SK-MEL-5 (cell line): ENCODE results near the gene ERO1B. TPM values are rescaled to one million over a fixed set of nuclear protein-coding genes. Genes with fewer than 3 reads are reported as not detected.

Experiments
- DNase-seq: peaks from one replicate; pipeline ENCODE4 v3.0.0-alpha.2; 2016; ENCODE audit warnings: low read depth, low spot score
- in situ Hi-C: cut with HindIII; loops from 2 replicates; pipeline ENCODE4 v1.10.0; 2016; ENCODE audit warnings: low sequenced_read_pairs, high pct_unique_total_duplicates, low pct_unique_long_range_greater_than_20kb
- total RNA-seq: library from RNA; depleted of rRNA; stranded (reverse); fragments of >200 nt; shearing (Covaris generic); gene quantifications from 2 replicates; pipeline ENCODE4 v1.2.3, GENCODE V29; 2014

The ERO1B gene
- total RNA-seq, 1 experiment from 2014 or later, result 7.7 TPM

DNA sequence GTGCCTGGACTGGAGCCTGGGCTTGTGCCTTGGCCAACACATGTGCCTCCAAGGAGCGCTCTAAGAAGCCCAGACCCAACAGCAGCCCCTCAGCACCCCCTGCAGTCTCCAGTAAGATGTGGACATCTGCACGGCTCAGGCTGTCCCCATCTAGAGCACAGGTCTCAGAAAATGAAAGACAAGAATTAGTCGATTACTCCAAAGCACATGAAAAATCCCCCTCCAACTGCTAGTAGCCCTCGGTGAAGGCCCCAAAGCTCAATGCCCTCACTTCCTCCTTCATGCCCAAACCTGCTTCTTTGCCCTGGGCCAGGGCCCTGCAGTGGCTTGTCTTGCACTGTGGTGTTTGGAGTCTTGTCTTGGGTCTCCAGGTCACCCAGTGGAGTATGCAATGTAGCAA is 21.9 kb upstream of the ERO1B start:
- peak; percentile 27 for DNase-seq
- in situ Hi-C loops, result no loop called here

DNA sequence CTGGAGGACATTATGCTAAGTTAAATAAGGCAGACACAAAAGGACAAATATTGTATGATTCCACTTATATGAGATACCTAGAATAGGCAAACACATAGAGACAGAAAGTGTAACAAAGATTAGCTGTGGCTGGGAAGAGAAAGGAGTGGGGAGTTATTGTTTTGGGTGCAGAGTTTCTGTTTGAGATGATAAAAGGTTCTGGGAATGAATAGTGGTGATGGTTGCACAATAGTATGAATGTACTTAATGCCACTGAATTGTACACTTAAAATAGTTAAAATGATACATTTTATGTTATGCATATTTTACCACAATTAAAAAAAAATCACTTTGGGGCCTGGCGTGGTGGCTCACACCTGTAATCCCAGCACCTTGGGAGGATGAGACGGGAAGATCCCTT is 21.2 kb upstream of the ERO1B start:
- in situ Hi-C loops, result no loop called here
- DNase-seq, result no peak

GRCh38 chr1:236301958-236302335 is 20.2 kb upstream of the ERO1B start:
- in situ Hi-C loops, result no loop called here
- no peak for DNase-seq

GRCh38 chr1:236301080-236301957 is 19.6 kb upstream of the ERO1B start:
- in situ Hi-C loops, result no loop called here
- DNase-seq, result no peak

DNA sequence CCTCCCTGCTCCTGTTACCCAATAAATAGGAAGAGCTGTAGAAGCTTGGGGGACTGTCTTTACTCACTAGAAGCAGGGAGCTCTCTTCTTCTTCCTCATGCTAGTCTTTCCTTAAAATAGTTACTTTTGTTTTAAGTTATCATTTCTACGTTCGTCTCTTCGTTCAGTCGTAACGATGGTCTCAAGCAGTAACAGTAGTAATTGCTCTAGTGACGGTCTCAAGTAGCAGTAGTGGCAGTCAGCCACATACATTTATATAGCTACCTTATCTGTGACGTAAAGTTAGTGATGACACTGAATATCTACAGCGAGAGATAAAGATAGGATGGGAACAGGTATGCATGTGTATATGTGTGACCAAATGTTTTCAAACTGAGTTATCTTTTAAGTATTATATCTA is 15.4 kb upstream of the ERO1B start:
- DNase-seq, result no peak
- in situ Hi-C loops, result no loop called here

GRCh38 chr1:236292425-236292824 is 10.7 kb upstream of the ERO1B start:
- in situ Hi-C loops, result no loop called here
- DNase-seq, result no peak

GRCh38 chr1:236289492-236290131 is 7.9 kb upstream of the ERO1B start:
- no peak for DNase-seq
- in situ Hi-C loops, result no loop called here

GRCh38 chr1:236288620-236288976 is 6.8 kb upstream of the ERO1B start:
- in situ Hi-C loops, result no loop called here
- no peak for DNase-seq

DNA sequence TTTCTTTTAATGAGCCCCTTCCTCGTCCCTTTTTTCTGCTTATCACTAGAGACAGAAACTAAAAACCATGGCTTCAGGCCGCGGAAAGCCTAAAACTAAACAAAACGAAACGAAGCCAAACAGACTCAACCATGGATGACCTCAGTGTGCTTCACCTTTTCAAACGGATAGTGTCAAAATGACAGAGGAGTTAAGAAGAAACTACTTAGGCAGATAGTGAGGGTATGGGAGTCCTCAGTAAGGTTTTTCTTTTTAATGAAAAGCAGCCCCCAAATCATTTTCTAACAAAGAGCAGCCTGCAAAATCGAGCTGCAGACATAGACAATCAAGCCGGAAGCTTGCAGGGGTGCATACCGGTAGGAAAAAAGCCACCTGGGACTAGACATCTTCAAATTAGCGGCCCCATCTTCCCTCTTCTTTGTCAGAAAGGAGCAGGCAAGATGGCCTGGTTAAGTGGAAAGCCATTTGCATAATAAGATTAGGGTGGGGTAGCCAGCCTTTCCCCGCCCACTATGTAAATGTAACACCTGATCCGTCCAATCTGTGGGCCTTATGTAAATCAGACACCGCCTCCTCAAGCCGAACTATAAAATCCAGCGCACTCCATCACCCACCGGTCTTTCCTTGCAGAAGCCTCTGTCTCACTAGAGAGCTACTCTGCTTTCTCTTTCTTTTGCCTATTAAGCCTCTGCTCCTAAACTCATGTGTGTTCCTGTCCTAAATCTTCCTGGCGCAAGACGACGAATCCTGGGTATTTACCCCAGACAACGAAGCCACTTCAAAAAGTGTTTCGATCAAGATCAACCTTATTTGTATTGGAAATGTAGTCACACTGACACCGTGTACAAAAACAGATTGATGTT is 6.2 kb upstream of the ERO1B start:
- DNase-seq, result no peak
- in situ Hi-C loops, result no loop called here

DNA sequence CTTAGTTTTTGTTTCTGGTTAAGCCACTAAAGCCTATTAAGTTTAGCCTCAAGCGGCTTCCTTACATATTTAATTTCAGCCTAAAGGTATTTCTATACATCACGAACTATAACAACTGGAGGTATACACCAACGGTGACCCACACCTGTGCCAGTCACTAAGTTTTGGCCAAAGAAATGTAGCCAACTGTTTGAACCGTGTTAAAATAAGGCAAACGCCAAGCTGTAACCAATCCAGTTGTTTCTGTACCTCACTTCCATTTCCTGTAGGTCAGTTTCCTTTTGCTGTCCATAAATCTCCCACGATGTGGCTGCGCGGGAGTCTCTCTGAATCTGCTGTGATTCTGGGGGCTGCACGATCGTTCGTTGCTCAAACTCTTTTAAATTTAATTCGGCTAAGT is 5.6 kb upstream of the ERO1B start:
- in situ Hi-C loops, result no loop called here
- no peak for DNase-seq

DNA sequence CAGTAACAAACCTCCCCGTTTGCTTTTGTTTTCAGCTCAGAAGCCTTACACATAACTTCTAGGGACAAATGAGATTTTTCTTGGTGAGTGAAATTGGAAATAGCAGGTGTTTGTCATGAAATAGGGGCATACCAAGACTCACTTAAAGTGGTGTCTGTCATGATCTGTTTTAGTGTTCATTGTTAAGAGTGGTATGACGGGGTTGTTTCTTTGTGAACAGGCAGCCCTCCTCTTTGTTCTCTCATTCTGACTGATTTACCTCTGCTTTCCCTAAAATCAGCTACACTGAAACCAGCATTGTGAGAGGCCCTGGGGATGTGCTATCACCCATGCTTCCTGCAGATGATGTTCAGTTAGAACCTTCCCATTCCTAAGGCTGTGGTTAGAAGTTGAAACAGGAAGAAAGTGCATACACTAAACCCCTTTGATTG is 2.5 kb upstream of the ERO1B start:
- in situ Hi-C loops, result no loop called here
- no peak for DNase-seq

DNA sequence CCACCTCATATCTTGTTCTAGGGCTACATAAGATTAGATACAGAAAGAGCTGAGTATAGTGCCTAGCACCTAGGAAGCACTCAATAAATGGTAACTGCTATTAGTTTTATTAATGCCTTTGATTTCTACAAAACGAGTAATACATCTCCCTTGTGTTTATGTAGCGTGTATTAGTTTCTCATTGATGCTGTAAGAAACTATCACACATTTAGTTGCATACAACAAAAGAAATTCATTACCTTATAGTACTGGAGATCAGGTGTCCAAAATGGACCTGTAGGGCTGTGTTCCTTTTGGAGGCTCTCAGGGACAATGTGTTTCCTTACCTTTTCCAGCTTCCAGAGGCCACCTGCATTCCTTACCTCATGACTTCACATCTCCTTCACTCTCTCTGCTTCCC is 961 bp upstream of the ERO1B start:
- no peak for DNase-seq
- in situ Hi-C loops, result no loop called here

DNA sequence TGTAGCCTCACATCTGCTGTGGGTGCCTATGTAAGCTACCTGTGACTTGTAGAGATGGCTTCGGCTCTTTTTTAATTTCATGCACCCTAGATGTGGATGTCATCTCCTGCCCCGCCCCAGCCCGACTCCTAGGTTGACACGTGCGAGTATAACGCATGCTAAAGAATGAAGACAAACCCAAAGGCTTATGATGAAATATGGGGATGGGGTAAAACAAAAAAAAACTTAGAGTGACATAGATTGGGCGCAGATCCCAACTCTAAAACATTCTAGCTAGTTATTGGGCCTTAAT is 613 bp upstream of the ERO1B start:
- DNase-seq, result no peak
- in situ Hi-C loops, result no loop called here

DNA sequence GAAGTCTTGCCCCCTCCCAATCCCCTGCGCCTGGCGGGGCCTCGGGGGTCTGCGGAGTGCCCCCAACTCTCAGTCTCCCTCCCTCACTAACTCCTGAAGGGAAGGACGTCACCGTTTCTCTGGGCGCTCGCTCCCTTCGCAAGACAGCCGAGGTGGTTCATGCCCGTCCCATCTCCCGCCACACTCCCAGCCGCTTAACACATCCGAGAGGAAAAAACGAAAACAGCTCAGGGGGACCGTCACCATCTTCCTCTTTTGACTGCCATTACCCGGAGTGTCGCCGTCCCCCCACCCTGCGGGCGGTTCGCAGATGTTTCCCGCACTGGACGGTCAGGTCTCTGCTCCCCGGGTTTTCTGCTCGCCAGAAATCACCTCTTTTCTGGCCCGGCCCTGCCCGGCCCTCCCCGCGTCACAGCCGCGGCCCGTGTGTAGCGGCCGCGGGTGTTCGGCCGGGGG is 532 bp downstream of the ERO1B start:
- peak; percentile 23 for DNase-seq
- in situ Hi-C loops, result no loop called here

- in situ Hi-C loops, result no loop called here
- no peak for DNase-seq
Measured at GRCh38 chr1:236280438-236281197, 1.1 kb downstream of the ERO1B start.

DNA sequence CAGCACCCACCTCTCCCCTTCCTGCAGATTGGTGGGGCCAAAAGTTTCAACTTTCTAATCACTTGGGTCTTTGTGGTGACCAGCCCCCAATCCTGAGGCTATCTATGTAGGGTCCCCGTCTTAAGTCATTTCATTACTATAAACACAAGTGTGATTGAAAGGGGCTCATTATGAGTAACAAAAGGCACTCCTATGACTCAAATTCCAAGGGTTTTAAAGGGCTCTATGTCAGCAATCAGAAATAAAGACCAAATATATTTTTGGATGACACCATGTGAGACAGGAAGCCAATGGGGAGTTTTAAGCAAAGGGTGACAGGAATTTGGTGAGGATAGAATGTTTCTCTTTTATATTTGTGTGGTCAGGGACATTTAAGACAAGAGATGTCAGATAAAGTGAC is 6.2 kb downstream of the ERO1B start:
- in situ Hi-C loops, result no loop called here
- DNase-seq, result no peak

- in situ Hi-C loops, result no loop called here
- DNase-seq, result no peak
Measured at GRCh38 chr1:236275061-236275460, 6.7 kb downstream of the ERO1B start.

GRCh38 chr1:236273358-236273757 is 8.4 kb downstream of the ERO1B start:
- in situ Hi-C loops, result no loop called here

More at GRCh38 chr1:236273358-236273757, 8.4 kb downstream of the ERO1B start:
- no peak for DNase-seq
